Activated CD4-positive, alpha-beta memory T cell treated with anti-CD3 and anti-CD28 coated beads for 36 hours (primary cell): ENCODE data around the gene SMAD3. TPM values are rescaled to one million over a fixed set of nuclear protein-coding genes. Genes with fewer than 3 reads are reported as not detected.
A peak's percentile ranks its signal among the peaks of the same experiment; 100 is the strongest.

Experiments
- CTCF ChIA-PET: fragments of 350-600 bp; sonication (Branson Sonifier 250); formaldehyde crosslinking; loops from one replicate; lab custom pipeline; 2021; ENCODE audit warnings: antibody characterized with exemption, inconsistent platforms; lab: Charles Lee
- POLR2A ChIA-PET: fragments of 350-600 bp; sonication (Branson Sonifier 250); formaldehyde crosslinking; loops from one replicate; lab custom pipeline; 2021; ENCODE audit warnings: antibody characterized with exemption; lab: Charles Lee
- DNase-seq: peaks from one replicate; pipeline ENCODE4 v3.0.0-alpha.2; 2020
- H3K27ac Mint-ChIP-seq: one replicate; pipeline ENCODE4 v1.8.0; 2021; ENCODE audit warnings: mixed read lengths
- H3K27me3 Mint-ChIP-seq: one replicate; pipeline ENCODE4 v1.8.0; 2021; ENCODE audit warnings: mixed read lengths
- H3K36me3 Mint-ChIP-seq: one replicate; pipeline ENCODE4 v1.8.0; 2021; ENCODE audit warnings: mixed read lengths
- H3K4me1 Mint-ChIP-seq: one replicate; pipeline ENCODE4 v1.8.0; 2021; ENCODE audit warnings: low read depth, mixed read lengths
- H3K4me3 Mint-ChIP-seq: one replicate; pipeline ENCODE4 v1.8.0; 2021; ENCODE audit warnings: mild to moderate bottlenecking, mixed read lengths
- H3K9me3 Mint-ChIP-seq: one replicate; pipeline ENCODE4 v1.8.0; 2021; ENCODE audit warnings: mixed read lengths
- intact Hi-C: fragments of 100-400 bp; cut with micrococcal nuclease; formaldehyde crosslinking; loops from one replicate; pipeline ENCODE4 v1.15.1; 2023
- total RNA-seq, 2 experiments: library from RNA; stranded (reverse); gene quantifications; one replicate each; pipeline ENCODE4 v1.2.3, GENCODE V29; 2021

SMAD3 gene
- total RNA-seq, 2 experiments from 2014 or later = 50.2 to 50.5 TPM

DNA sequence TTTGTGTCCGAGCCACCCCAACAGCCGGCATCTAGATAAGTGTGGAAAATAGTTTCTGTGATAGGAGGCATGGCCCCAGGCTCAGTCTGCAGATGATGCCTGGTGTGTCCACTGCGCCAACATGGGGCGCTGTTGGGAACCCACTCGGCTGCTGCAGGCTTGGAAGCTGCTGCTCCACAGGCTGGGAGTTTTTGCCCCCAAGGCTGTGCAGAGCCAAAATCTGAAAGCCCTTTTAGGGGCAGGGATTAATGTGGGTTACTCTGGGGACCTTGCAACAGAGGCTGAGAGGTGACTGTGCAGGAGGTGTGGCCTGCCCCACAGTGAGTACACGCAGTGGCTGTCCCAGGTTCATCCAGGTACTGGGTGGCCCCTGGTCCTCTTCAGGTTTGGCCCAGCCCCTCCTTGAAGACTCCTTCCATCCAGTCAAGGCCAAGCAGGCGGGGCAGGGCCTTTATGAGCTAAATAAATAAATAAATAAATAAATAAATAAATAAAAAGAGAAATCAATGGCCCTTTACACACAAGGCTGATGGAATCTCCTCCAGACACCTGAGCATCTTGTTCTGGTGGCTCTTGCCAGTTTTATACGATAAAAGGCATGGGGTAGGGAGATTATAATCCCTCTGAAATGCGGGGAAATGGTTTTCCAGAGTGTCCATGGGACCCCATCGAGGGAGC, 115.3 kb downstream of the SMAD3 start:
- CTCF ChIA-PET = interaction anchor here (0.6 to 1.0 kb wide), 2 partner anchors 80 to 234 kb away, joined by 3 to 4 read pairs; no protein-coding TSS in a partner anchor
- intact Hi-C loops = no loop called here
- Mint-ChIP-seq H3K4me3 (no peak overlapping the region), H3K27me3 (no peaks in the 10 kb centered on the region), H3K4me1 (peaks cover 18% of the 10 kb centered on the region), H3K27ac (no peak overlapping the region), H3K9me3 (no peaks in the 10 kb centered on the region), H3K36me3 (peaks cover 29% of the 10 kb centered on the region)
- DNase-seq = no peak
- POLR2A ChIA-PET = no interaction called here

DNA sequence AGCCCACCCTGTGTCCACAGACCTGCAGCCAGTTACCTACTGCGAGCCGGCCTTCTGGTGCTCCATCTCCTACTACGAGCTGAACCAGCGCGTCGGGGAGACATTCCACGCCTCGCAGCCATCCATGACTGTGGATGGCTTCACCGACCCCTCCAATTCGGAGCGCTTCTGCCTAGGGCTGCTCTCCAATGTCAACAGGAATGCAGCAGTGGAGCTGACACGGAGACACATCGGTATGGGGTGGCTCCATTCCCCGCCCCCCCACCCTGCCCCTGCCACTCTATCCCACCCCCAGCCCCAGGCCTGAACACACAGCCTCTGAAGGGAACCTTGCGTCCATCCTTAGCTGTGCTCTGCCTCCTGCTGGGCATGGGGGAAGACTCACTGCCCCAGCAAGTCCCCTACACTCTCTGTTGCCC, 115.8 kb downstream of the SMAD3 start:
- intact Hi-C loops = no loop called here
- DNase-seq = no peak
- ChIA-PET POLR2A (no interaction called here), CTCF (interaction anchor here (0.9 to 1.0 kb wide), 2 partner anchors 234 kb away, joined by 3 read pairs; no protein-coding TSS in a partner anchor)
- peaks cover 16% of the 10 kb centered on the region for H3K4me1 Mint-ChIP-seq
- peaks cover 31% of the 10 kb centered on the region for H3K36me3 Mint-ChIP-seq
- H3K27ac Mint-ChIP-seq = no peak overlapping the region
- no peaks in the 10 kb centered on the region for H3K27me3 Mint-ChIP-seq
- no peaks in the 10 kb centered on the region for H3K9me3 Mint-ChIP-seq
- no peak overlapping the region for H3K4me3 Mint-ChIP-seq

- peak; percentile 3 for DNase-seq
- ChIA-PET CTCF (interaction anchor here (1.0 to 1.1 kb wide), 2 partner anchors 15 to 237 kb away, joined by 3 to 4 read pairs; no protein-coding TSS in a partner anchor), POLR2A (no interaction called here)
- H3K27ac Mint-ChIP-seq = peak overlapping the region; percentile 1
- peaks cover 10% of the 10 kb centered on the region for H3K4me1 Mint-ChIP-seq
- H3K27me3 Mint-ChIP-seq = no peaks in the 10 kb centered on the region
- intact Hi-C loops = no loop called here
- no peaks in the 10 kb centered on the region for H3K9me3 Mint-ChIP-seq
- H3K4me3 Mint-ChIP-seq = no peak overlapping the region
- peaks cover 35% of the 10 kb centered on the region for H3K36me3 Mint-ChIP-seq
These were observed 118.2 kb downstream of the SMAD3 start for GRCh38 chr15:67183443-67184169.

DNA sequence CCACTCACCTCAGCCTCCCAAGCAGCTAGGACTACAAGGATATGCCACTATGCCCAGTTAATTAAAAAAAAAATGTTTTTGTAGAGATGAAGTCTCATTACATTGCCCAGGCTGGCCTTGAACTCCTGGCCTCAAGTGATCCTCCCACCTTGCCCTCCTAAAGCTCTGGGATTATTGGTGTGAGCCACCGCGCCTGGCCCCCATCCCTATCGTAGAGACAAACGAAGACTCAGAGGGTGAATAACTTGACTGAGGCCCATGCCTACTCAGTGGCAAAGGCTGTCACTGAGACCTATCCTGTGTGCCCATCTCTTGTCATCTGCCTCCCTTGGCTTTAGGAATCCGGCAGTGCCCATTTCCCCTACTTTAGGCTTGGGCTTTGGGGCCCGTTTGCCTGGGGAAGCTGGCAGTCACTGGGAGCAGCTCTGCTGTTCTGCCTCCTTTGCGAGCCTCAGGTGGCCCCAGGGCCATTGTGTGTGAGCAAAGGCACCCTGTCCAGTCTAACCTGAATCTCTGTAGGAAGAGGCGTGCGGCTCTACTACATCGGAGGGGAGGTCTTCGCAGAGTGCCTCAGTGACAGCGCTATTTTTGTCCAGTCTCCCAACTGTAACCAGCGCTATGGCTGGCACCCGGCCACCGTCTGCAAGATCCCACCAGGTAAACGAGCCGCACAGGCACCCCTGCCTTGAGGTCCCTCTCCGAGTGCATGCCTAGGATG, 119.0 kb downstream of the SMAD3 start:
- peaks cover 38% of the 10 kb centered on the region for H3K36me3 Mint-ChIP-seq
- no peaks in the 10 kb centered on the region for H3K9me3 Mint-ChIP-seq
- DNase-seq = peak; percentile 4
- intact Hi-C loops = no loop called here
- peaks cover 6% of the 10 kb centered on the region for H3K4me1 Mint-ChIP-seq
- H3K27ac Mint-ChIP-seq = no peak overlapping the region
- no peak overlapping the region for H3K4me3 Mint-ChIP-seq
- ChIA-PET POLR2A (no interaction called here), CTCF (interaction anchor here (1.0 to 1.1 kb wide), 2 partner anchors 14 to 238 kb away, joined by 3 to 4 read pairs; no protein-coding TSS in a partner anchor)
- H3K27me3 Mint-ChIP-seq = no peaks in the 10 kb centered on the region

GRCh38 chr15:67185051-67185450, 119.6 kb downstream of the SMAD3 start:
- no peaks in the 10 kb centered on the region for H3K27me3 Mint-ChIP-seq
- DNase-seq = no peak
- H3K4me3 Mint-ChIP-seq = no peak overlapping the region
- ChIA-PET CTCF (interaction anchor here (3.0 kb wide), 1 partner anchor 239 kb away, joined by 9 read pairs; no protein-coding TSS in a partner anchor), POLR2A (no interaction called here)
- peak overlapping the region; percentile 10 for H3K27ac Mint-ChIP-seq
- no peaks in the 10 kb centered on the region for H3K9me3 Mint-ChIP-seq
- peaks cover 6% of the 10 kb centered on the region for H3K4me1 Mint-ChIP-seq
- peaks cover 38% of the 10 kb centered on the region for H3K36me3 Mint-ChIP-seq
- intact Hi-C loops = no loop called here

DNA sequence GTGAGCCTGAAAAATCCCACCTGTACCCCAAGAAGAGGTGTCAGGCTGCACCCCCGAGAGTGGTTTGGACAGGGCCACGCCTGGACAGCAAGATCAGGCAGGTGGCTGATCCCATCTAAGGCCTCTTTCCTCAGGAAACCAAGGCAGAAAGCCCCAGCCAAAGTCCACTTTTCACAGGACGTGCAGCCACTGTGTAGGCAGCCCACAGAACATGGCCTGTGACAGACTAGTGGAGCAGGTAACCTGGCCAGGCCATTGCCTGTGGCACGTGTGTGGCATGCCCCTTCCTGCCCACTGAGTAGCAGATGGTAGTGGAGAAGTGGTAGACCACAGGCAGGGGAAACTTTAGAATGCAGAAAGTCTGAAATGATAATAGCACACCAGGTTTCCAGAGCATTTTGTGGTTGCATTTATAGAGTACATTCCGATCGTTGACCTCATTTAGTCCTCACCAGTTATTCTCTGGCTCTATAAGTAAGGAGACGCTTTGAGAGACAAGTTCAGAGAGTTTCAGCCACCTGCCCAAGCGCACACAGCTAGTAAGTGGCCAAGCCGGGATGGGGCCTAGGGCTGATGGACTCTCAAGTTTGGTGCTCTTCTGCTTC, 120.3 kb downstream of the SMAD3 start:
- CTCF ChIA-PET = interaction anchor here (3.0 kb wide), 1 partner anchor 239 kb away, joined by 9 read pairs; no protein-coding TSS in a partner anchor
- DNase-seq = peak; percentile 44
- H3K27ac Mint-ChIP-seq = peak overlapping the region; percentile 72
- POLR2A ChIA-PET = no interaction called here
- no peak overlapping the region for H3K4me3 Mint-ChIP-seq
- no peaks in the 10 kb centered on the region for H3K27me3 Mint-ChIP-seq
- H3K9me3 Mint-ChIP-seq = no peaks in the 10 kb centered on the region
- H3K36me3 Mint-ChIP-seq = peaks cover 37% of the 10 kb centered on the region
- intact Hi-C loops = no loop called here
- H3K4me1 Mint-ChIP-seq = peaks cover 6% of the 10 kb centered on the region

- H3K36me3 Mint-ChIP-seq = peaks cover 40% of the 10 kb centered on the region
These were observed 120.8 kb downstream of the SMAD3 start for GRCh38 chr15:67186226-67186649.

GRCh38 chr15:67186688-67187087, 121.3 kb downstream of the SMAD3 start:
- Mint-ChIP-seq H3K27ac (no peak overlapping the region), H3K4me1 (peaks cover 6% of the 10 kb centered on the region), H3K27me3 (no peaks in the 10 kb centered on the region), H3K4me3 (no peak overlapping the region), H3K36me3 (peaks cover 40% of the 10 kb centered on the region), H3K9me3 (no peaks in the 10 kb centered on the region)
- ChIA-PET CTCF (interaction anchor here (3.0 kb wide), 1 partner anchor 240 kb away, joined by 9 read pairs; no protein-coding TSS in a partner anchor), POLR2A (no interaction called here)
- no peak for DNase-seq
- intact Hi-C loops = no loop called here

More at GRCh38 chr15:67186226-67186649, 120.8 kb downstream of the SMAD3 start:
- Mint-ChIP-seq H3K9me3 (no peaks in the 10 kb centered on the region), H3K27ac (peak overlapping the region; percentile 72), H3K27me3 (no peaks in the 10 kb centered on the region), H3K4me1 (peaks cover 6% of the 10 kb centered on the region), H3K4me3 (no peak overlapping the region)
- DNase-seq = peak; percentile 9
- CTCF ChIA-PET = interaction anchor here (3.0 kb wide), 1 partner anchor 240 kb away, joined by 9 read pairs; no protein-coding TSS in a partner anchor
- intact Hi-C loops = no loop called here
- POLR2A ChIA-PET = no interaction called here

GRCh38 chr15:67187351-67187854, 122.0 kb downstream of the SMAD3 start:
- POLR2A ChIA-PET = no interaction called here
- no peaks in the 10 kb centered on the region for H3K27me3 Mint-ChIP-seq
- H3K4me3 Mint-ChIP-seq = no peak overlapping the region
- H3K27ac Mint-ChIP-seq = no peak overlapping the region
- DNase-seq = no peak
- H3K9me3 Mint-ChIP-seq = no peaks in the 10 kb centered on the region
- CTCF ChIA-PET = interaction anchor here (3.0 kb wide), 1 partner anchor 241 kb away, joined by 9 read pairs; no protein-coding TSS in a partner anchor
- peaks cover 6% of the 10 kb centered on the region for H3K4me1 Mint-ChIP-seq
- intact Hi-C loops = no loop called here
- H3K36me3 Mint-ChIP-seq = peaks cover 40% of the 10 kb centered on the region

DNA sequence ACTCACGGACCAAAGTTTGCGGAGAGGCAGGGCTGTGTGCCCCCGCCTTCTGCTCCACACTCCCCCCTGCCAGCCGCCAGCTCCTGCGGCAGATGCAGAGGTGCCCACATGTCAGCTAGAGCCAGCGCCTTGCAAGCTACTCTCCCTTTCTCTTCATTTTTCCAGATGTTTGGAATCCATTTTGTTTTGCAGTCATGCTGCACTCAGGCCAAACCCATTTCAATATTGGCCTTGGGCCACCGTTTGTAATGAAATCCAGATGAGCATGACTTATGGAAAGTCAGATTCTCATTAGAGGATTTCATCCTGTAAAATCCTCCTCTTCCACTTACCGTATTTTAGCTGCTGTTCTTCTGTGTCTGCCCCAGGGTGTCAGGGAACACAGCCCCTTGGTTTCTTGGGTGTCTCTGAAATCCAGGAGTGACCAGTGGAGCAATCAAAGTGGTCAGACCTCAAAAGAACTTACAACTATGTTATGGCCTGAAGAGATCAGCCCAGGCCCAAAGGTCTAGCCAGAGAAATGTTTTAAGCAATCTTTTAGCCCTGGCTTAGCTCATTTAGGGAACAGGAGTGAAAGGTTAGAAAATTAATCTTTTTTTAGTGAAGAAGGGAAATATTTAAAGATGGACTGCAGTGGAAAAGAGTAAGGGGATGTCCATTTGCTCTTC, 123.3 kb downstream of the SMAD3 start:
- intact Hi-C loops = no loop called here
- H3K27ac Mint-ChIP-seq = no peak overlapping the region
- H3K36me3 Mint-ChIP-seq = peaks cover 38% of the 10 kb centered on the region
- ChIA-PET CTCF (interaction anchor here (0.5 kb wide), 1 partner anchor 820 kb away, joined by 3 read pairs; no protein-coding TSS in a partner anchor), POLR2A (no interaction called here)
- H3K4me1 Mint-ChIP-seq = peaks cover 6% of the 10 kb centered on the region
- no peaks in the 10 kb centered on the region for H3K9me3 Mint-ChIP-seq
- no peak for DNase-seq
- no peak overlapping the region for H3K4me3 Mint-ChIP-seq
- H3K27me3 Mint-ChIP-seq = no peaks in the 10 kb centered on the region
